Amniotic stem cell (primary cell): ENCODE results near the gene CDH4.
"Not testable (repeated sequence)": the region's sequence is repeated elsewhere in the genome, so short reads cannot be mapped to it uniquely, and the experiment has no call there.

ENCODE experiments used
- DNase-seq: peaks from one replicate; lab custom pipeline; 2025; lab: John Stamatoyannopoulos, UW

The CDH4 gene

GRCh38 chr20:61944967-61945366 is 692.9 kb downstream of the CDH4 start:
- not testable (repeated sequence) for DNase-seq

GRCh38 chr20:61945495-61945894 is 693.4 kb downstream of the CDH4 start:
- not testable (repeated sequence) for DNase-seq

GRCh38 chr20:61948056-61948455 is 696.0 kb downstream of the CDH4 start:
- not testable (repeated sequence) for DNase-seq

GRCh38 chr20:61948586-61949362 is 696.7 kb downstream of the CDH4 start:
- no peak for DNase-seq

- no peak for DNase-seq
Observed at GRCh38 chr20:61949363-61949713, 697.3 kb downstream of the CDH4 start.

GRCh38 chr20:61949714-61950640 is 697.9 kb downstream of the CDH4 start:
- no peak for DNase-seq

GRCh38 chr20:61950641-61951071 is 698.6 kb downstream of the CDH4 start:
- DNase-seq = no peak

GRCh38 chr20:61951695-61952533 is 699.9 kb downstream of the CDH4 start:
- DNase-seq = no peak

- no peak for DNase-seq
Observed at GRCh38 chr20:61953037-61954021, 701.3 kb downstream of the CDH4 start.

GRCh38 chr20:61954276-61955021 is 702.4 kb downstream of the CDH4 start:
- no peak for DNase-seq

GRCh38 chr20:61955668-61956395 is 703.8 kb downstream of the CDH4 start:
- no peak for DNase-seq

- no peak for DNase-seq
Observed at GRCh38 chr20:61956396-61957342, 704.6 kb downstream of the CDH4 start.

GRCh38 chr20:61957961-61958715 is 706.1 kb downstream of the CDH4 start:
- no peak for DNase-seq

GRCh38 chr20:61958773-61959700 is 707.0 kb downstream of the CDH4 start:
- no peak for DNase-seq

- DNase-seq = no peak
Observed at GRCh38 chr20:61960836-61961235, 708.8 kb downstream of the CDH4 start.

- DNase-seq = no peak
Observed at GRCh38 chr20:61963149-61963548, 711.1 kb downstream of the CDH4 start.
